Glutamatergic neuron (in vitro differentiated cells): ENCODE measurements around the gene MBD3L1. TPM values are rescaled to one million over a fixed set of nuclear protein-coding genes. Genes with fewer than 3 reads are reported as not detected.

Source experiments
- DNase-seq: peaks from one replicate; pipeline ENCODE4 v3.0.0; 2022
- H3K27ac Mint-ChIP-seq: one replicate; pipeline ENCODE4 v1.8.0; 2020; ENCODE audit warnings: mild to moderate bottlenecking, mixed read lengths, inconsistent platforms; ENCODE audit not compliant: unreplicated experiment
- H3K27me3 Mint-ChIP-seq: one replicate; pipeline ENCODE4 v1.8.0; 2020; ENCODE audit warnings: mild to moderate bottlenecking, moderate library complexity, mixed read lengths, inconsistent platforms; ENCODE audit not compliant: unreplicated experiment
- H3K36me3 Mint-ChIP-seq: one replicate; pipeline ENCODE4 v1.8.0; 2020; ENCODE audit warnings: mild to moderate bottlenecking, mixed read lengths, inconsistent platforms; ENCODE audit not compliant: unreplicated experiment
- H3K4me1 Mint-ChIP-seq: one replicate; pipeline ENCODE4 v1.8.0; 2020; ENCODE audit warnings: mild to moderate bottlenecking, low read depth, mixed read lengths, inconsistent platforms; ENCODE audit not compliant: unreplicated experiment
- H3K4me3 Mint-ChIP-seq: one replicate; pipeline ENCODE4 v1.8.0; 2020; ENCODE audit warnings: mild to moderate bottlenecking, mixed read lengths, inconsistent platforms; ENCODE audit not compliant: unreplicated experiment
- H3K9me3 Mint-ChIP-seq: one replicate; pipeline ENCODE4 v1.8.0; 2020; ENCODE audit warnings: mild to moderate bottlenecking, moderate library complexity, mixed read lengths, inconsistent platforms; ENCODE audit not compliant: unreplicated experiment
- CTCF ChIP-seq: fragments of 200-600 bp; sonication (generic); IDR thresholded peaks from one replicate; pipeline ENCODE4 v1.5.0; 2021; ENCODE audit not compliant: partially characterized antibody, unreplicated experiment
- total RNA-seq: library from RNA; stranded (reverse); fragmentation: NEBNext Ultra II Directional; extraction: Animal tissue kit (Norgen Biotek cat#: 25700); gene quantifications from one replicate; pipeline ENCODE4 v1.2.1, GENCODE V29; 2021; ENCODE audit not compliant: unreplicated experiment

Gene MBD3L1
- total RNA-seq, 1 donor from 2014 or later, result not detected

- peaks cover 11% of the 10 kb centered on the region for H3K9me3 Mint-ChIP-seq
- H3K4me3 Mint-ChIP-seq, result no peak overlapping the region
- TF ChIP-seq CTCF, result no peak
- peaks cover 42% of the 10 kb centered on the region for H3K36me3 Mint-ChIP-seq
- DNase-seq, result no peak
- no peak overlapping the region for H3K27ac Mint-ChIP-seq
- H3K27me3 Mint-ChIP-seq, result no peaks in the 10 kb centered on the region
- H3K4me1 Mint-ChIP-seq, result no peaks in the 10 kb centered on the region
Observed at GRCh38 chr19:8814176-8814575, 18.0 kb upstream of the MBD3L1 start.

GRCh38 chr19:8815780-8816179 lies 16.4 kb upstream of the MBD3L1 start:
- DNase-seq, result no peak
- Mint-ChIP-seq H3K36me3 (peaks cover 41% of the 10 kb centered on the region), H3K27me3 (no peaks in the 10 kb centered on the region), H3K4me3 (no peak overlapping the region), H3K27ac (no peak overlapping the region), H3K9me3 (peaks cover 11% of the 10 kb centered on the region), H3K4me1 (no peaks in the 10 kb centered on the region)
- no peak for TF ChIP-seq CTCF

- peaks cover 7% of the 10 kb centered on the region for H3K27me3 Mint-ChIP-seq
- H3K27ac Mint-ChIP-seq, result no peak overlapping the region
- H3K9me3 Mint-ChIP-seq, result peaks cover 17% of the 10 kb centered on the region
- no peak for DNase-seq
- TF ChIP-seq CTCF, result no peak
- H3K36me3 Mint-ChIP-seq, result peaks cover 32% of the 10 kb centered on the region
- no peak overlapping the region for H3K4me3 Mint-ChIP-seq
- H3K4me1 Mint-ChIP-seq, result no peaks in the 10 kb centered on the region
Observed at GRCh38 chr19:8820234-8820633, 11.9 kb upstream of the MBD3L1 start.

GRCh38 chr19:8821748-8822241 lies 10.4 kb upstream of the MBD3L1 start:
- Mint-ChIP-seq H3K4me1 (no peaks in the 10 kb centered on the region), H3K27ac (no peak overlapping the region), H3K36me3 (peaks cover 31% of the 10 kb centered on the region), H3K9me3 (peaks cover 17% of the 10 kb centered on the region), H3K4me3 (no peak overlapping the region), H3K27me3 (peaks cover 7% of the 10 kb centered on the region)
- no peak for DNase-seq
- TF ChIP-seq CTCF, result no peak

GRCh38 chr19:8826371-8826770 lies 5.8 kb upstream of the MBD3L1 start:
- Mint-ChIP-seq H3K4me1 (no peaks in the 10 kb centered on the region), H3K36me3 (peaks cover 25% of the 10 kb centered on the region), H3K4me3 (no peak overlapping the region), H3K27me3 (peaks cover 10% of the 10 kb centered on the region), H3K9me3 (peaks cover 26% of the 10 kb centered on the region), H3K27ac (no peak overlapping the region)
- no peak for TF ChIP-seq CTCF
- DNase-seq, result no peak
